B cell (primary cell): ENCODE data around the gene MLF2. TPM values are rescaled to one million over a fixed set of nuclear protein-coding genes. Genes with fewer than 3 reads are reported as not detected.

Source experiments
- ATAC-seq: fragments of 200-7000 bp; cut with Tn5 transposase; one replicate; pipeline ENCODE4 v1.10.0; 2021; ENCODE audit warnings: low read depth, mild to moderate bottlenecking, moderate number of reproducible peaks, moderate library complexity
- CTCF ChIA-PET: fragments of 350-600 bp; sonication (Branson Sonifier 250); formaldehyde crosslinking; loops from one replicate; lab custom pipeline; 2021; ENCODE audit warnings: antibody characterized with exemption, inconsistent platforms; lab: Charles Lee
- POLR2A ChIA-PET: fragments of 350-600 bp; sonication (Branson Sonifier 250); formaldehyde crosslinking; loops from one replicate; lab custom pipeline; 2021; ENCODE audit warnings: antibody characterized with exemption; lab: Charles Lee
- DNase-seq: peaks from one replicate; pipeline ENCODE4 v3.0.0; 2013
- H2AFZ ChIP-seq: 2 replicates; pipeline ENCODE4 v1.6.1; 2012; ENCODE audit warnings: mild to moderate bottlenecking, low read depth, low read length; ENCODE audit not compliant: insufficient read depth, poor library complexity, severe bottlenecking
- H3K27ac ChIP-seq, 2 donors: 1 replicate in 1 of 2; 2 replicates in 1 of 2; pipeline ENCODE4 v1.5.1; 2012 to 2013; ENCODE audit warnings: low read length in 2 of 2, mild to moderate bottlenecking in 2 of 2, moderate library complexity in 1 of 2
- H3K27me3 ChIP-seq, 4 experiments: fragments of 200-600 bp in 1 of 4; sonication (generic) in 1 of 4; replicated peaks in 1 of 4; 1 replicate in 2 of 4; 2 replicates in 2 of 4; pipeline versions ENCODE4 v1.6.1 to v1.7.0; 2013 to 2016; ENCODE audit warnings: low read length in 3 of 4, mild to moderate bottlenecking in 2 of 4, mixed read lengths in 1 of 4, moderate library complexity in 1 of 4; ENCODE audit not compliant: insufficient read depth in 4 of 4, control insufficient read depth in 3 of 4; ENCODE audit errors: control extremely low read depth in 1 of 4
- H3K36me3 ChIP-seq, 2 experiments: replicated peaks in 1 of 2; 1 replicate in 1 of 2; 2 replicates in 1 of 2; pipeline versions ENCODE4 v1.6.1 to v1.7.1; 2013; ENCODE audit warnings: low read length in 1 of 2; ENCODE audit not compliant: insufficient read depth in 2 of 2, control insufficient read depth in 1 of 2; ENCODE audit errors: control extremely low read depth in 1 of 2, extremely low read depth in 1 of 2
- H3K4me1 ChIP-seq, 2 donors: fragments of 200-600 bp in 1 of 2; sonication (generic) in 1 of 2; 1 replicate in 1 of 2; 2 replicates in 1 of 2; pipeline versions ENCODE4 v1.5.1 to v1.6.1; 2013 to 2017; ENCODE audit warnings: low read length in 2 of 2; ENCODE audit not compliant: control insufficient read depth in 2 of 2, insufficient read depth in 2 of 2
- H3K4me2 ChIP-seq: replicated peaks from 2 replicates; pipeline ENCODE3; 2012; ENCODE audit warnings: mild to moderate bottlenecking, low read depth, low read length; ENCODE audit not compliant: poor library complexity, severe bottlenecking
- H3K4me3 ChIP-seq, 5 experiments: fragments of 200-600 bp in 1 of 5; sonication (generic) in 1 of 5; 1 replicate in 3 of 5; 2 replicates in 2 of 5; pipeline versions ENCODE4 v1.5.1 to v1.7.0; 2011 to 2016; ENCODE audit warnings: low read length in 4 of 5, mild to moderate bottlenecking in 4 of 5, low read depth in 2 of 5, control low read depth in 1 of 5, moderate library complexity in 1 of 5; ENCODE audit not compliant: insufficient read depth in 1 of 5; ENCODE audit errors: control extremely low read depth in 1 of 5, extremely low read depth in 1 of 5
- H3K79me2 ChIP-seq: fragments of 200-600 bp; sonication (generic); one replicate; pipeline ENCODE4 v1.6.0; 2016; ENCODE audit warnings: low read length; ENCODE audit not compliant: control insufficient read depth, insufficient read depth
- H3K9ac ChIP-seq: fragments of 200-600 bp; sonication (generic); 2 replicates; pipeline ENCODE4 v1.6.1; 2017; ENCODE audit warnings: mild to moderate bottlenecking, low read length, moderate library complexity
- H3K9me3 ChIP-seq, 3 donors: one replicate each; pipeline versions ENCODE4 v1.6.1 to v1.7.1; 2013; ENCODE audit warnings: low read length in 2 of 3; ENCODE audit not compliant: control insufficient read depth in 2 of 3, insufficient read depth in 1 of 3; ENCODE audit errors: control extremely low read depth in 1 of 3
- H4K20me1 ChIP-seq: 2 replicates; pipeline ENCODE4 v1.6.0; 2012; ENCODE audit warnings: mild to moderate bottlenecking, low read length; ENCODE audit not compliant: insufficient read depth, control insufficient read depth, poor library complexity, severe bottlenecking
- H3K27ac Mint-ChIP-seq: one replicate; pipeline ENCODE4 v1.8.0; 2021; ENCODE audit warnings: mixed read lengths
- H3K27me3 Mint-ChIP-seq: one replicate; pipeline ENCODE4 v1.8.0; 2021; ENCODE audit warnings: mixed read lengths
- H3K4me1 Mint-ChIP-seq: one replicate; pipeline ENCODE4 v1.8.0; 2021; ENCODE audit warnings: mixed read lengths
- H3K4me3 Mint-ChIP-seq: one replicate; pipeline ENCODE4 v1.8.0; 2021; ENCODE audit warnings: mixed read lengths
- H3K9me3 Mint-ChIP-seq: one replicate; pipeline ENCODE4 v1.8.0; 2022; ENCODE audit warnings: mixed read lengths; ENCODE audit not compliant: insufficient read depth
- CTCF ChIP-seq: fragments of 200-600 bp; IDR thresholded peaks from one replicate; pipeline ENCODE4 v1.8.0; 2022; ENCODE audit warnings: antibody characterized with exemption, mild to moderate bottlenecking
- EZH2 ChIP-seq: IDR thresholded peaks from 2 replicates; pipeline ENCODE4 v1.6.1; 2012; ENCODE audit warnings: borderline replicate concordance, low read depth, mild to moderate bottlenecking, moderate library complexity, low read length; ENCODE audit not compliant: insufficient read depth, poor library complexity, severe bottlenecking
- WGBS: methylation state at CpG from one replicate; pipeline ENCODE4 v1.1.5; 2013; ENCODE audit warnings: missing lambda C conversion rate; ENCODE audit not compliant: insufficient coverage; 5-methylcytosine and 5-hydroxymethylcytosine counted together
- intact Hi-C: fragments of 100-400 bp; cut with micrococcal nuclease; formaldehyde crosslinking; loops from one replicate; pipeline ENCODE4 v1.10.0; 2022
- polyA plus RNA-seq: library from polyadenylated mRNA; depleted of rRNA; stranded (reverse); fragments of >200 nt; gene quantifications from 2 replicates; pipeline ENCODE4 v1.2.3, GENCODE V29; 2012
- total RNA-seq, 2 donors: library from RNA; stranded (reverse); fragments of 120-200 nt in 1 of 2; gene quantifications; 1 replicate in 1 of 2; 2 replicates in 1 of 2; pipeline versions ENCODE4 v1.2.3 to v1.2.4, GENCODE V29; 2013 to 2022

Gene MLF2
- total and polyA plus RNA-seq, 2 donors (not counting 1 experiment from before 2014, with no cell fraction given) = 97.2 to 190 TPM

- DNase-seq (no peak), ATAC-seq (no peak)
- Histone ChIP-seq H3K4me1 (peaks cover 13 to 19% of the 10 kb centered on the region in 2 donors), H2AFZ (peak within 1 kb of the TSS; percentile 0), H3K27ac (no peak within 1 kb of the TSS), H3K4me2 (no peak within 1 kb of the TSS), H3K27me3 (peaks cover 0 to 22% (median 0%) of the 10 kb centered on the region in 4 experiments), H3K4me3 (no peak within 1 kb of the TSS), H3K36me3 (no peaks in the 10 kb centered on the region), H3K9ac (no peak within 1 kb of the TSS), H3K79me2 (no peaks in the 10 kb centered on the region), H4K20me1 (no peaks in the 10 kb centered on the region), H3K9me3 (no peaks in the 10 kb centered on the region)
- Mint-ChIP-seq H3K27me3 (peaks cover 16% of the 10 kb centered on the region), H3K27ac (no peak within 1 kb of the TSS), H3K4me1 (peaks cover 13% of the 10 kb centered on the region), H3K9me3 (no peaks in the 10 kb centered on the region), H3K4me3 (no peak within 1 kb of the TSS)
- WGBS = 62% methylated on average over 15 of the region's 18 CpGs
- TF ChIP-seq EZH2 (no peak), CTCF (no peak)
- ChIA-PET CTCF (interaction anchor here (1.3 kb wide), 1 partner anchor 324 kb away, joined by 3 read pairs; no protein-coding TSS in a partner anchor), POLR2A (interaction anchor here (0.6 kb wide), 1 partner anchor 142 kb away, joined by 3 read pairs; no protein-coding TSS in a partner anchor)
- intact Hi-C loops = no loop called here
These were observed 36.3 kb upstream of the MLF2 start, which contains the start of gene CD4 for GRCh38 chr12:6788972-6789924. Gene CD4 (plus strand): TSS chr12:6789528. CDS start chr12:6800139, 10,611 bp downstream.

GRCh38 chr12:6787309-6787708, 34.4 kb upstream of the MLF2 start:
- Histone ChIP-seq H3K4me3 (no peak overlapping the region), H3K36me3 (no peaks in the 10 kb centered on the region), H3K27ac (no peak overlapping the region), H3K4me2 (no peak overlapping the region), H3K79me2 (no peaks in the 10 kb centered on the region), H4K20me1 (no peaks in the 10 kb centered on the region), H3K4me1 (peaks cover 4 to 6% of the 10 kb centered on the region in 2 donors), H3K9ac (no peak overlapping the region), H3K27me3 (peaks cover 0 to 13% (median 0%) of the 10 kb centered on the region in 4 experiments), H3K9me3 (no peaks in the 10 kb centered on the region), H2AFZ (no peak overlapping the region)
- DNase-seq = no peak
- TF ChIP-seq CTCF (no peak), EZH2 (no peak)
- 98% methylated on average over 5 of the region's 5 CpGs for WGBS
- POLR2A ChIA-PET = no interaction called here
- intact Hi-C loops = no loop called here
- ATAC-seq = no peak
- peaks cover 2% of the 10 kb centered on the region for H3K4me1 Mint-ChIP-seq
- H3K27ac Mint-ChIP-seq = no peak overlapping the region
- peaks cover 11% of the 10 kb centered on the region for H3K27me3 Mint-ChIP-seq
- CTCF ChIA-PET = interaction anchor here (1.4 to 1.5 kb wide), 3 partner anchors 21 to 26 kb away, joined by 3 read pairs; no protein-coding TSS in a partner anchor
- no peak overlapping the region for H3K4me3 Mint-ChIP-seq
- H3K9me3 Mint-ChIP-seq = no peaks in the 10 kb centered on the region
